ENCODE data around the gene HRH3.

DNA sequence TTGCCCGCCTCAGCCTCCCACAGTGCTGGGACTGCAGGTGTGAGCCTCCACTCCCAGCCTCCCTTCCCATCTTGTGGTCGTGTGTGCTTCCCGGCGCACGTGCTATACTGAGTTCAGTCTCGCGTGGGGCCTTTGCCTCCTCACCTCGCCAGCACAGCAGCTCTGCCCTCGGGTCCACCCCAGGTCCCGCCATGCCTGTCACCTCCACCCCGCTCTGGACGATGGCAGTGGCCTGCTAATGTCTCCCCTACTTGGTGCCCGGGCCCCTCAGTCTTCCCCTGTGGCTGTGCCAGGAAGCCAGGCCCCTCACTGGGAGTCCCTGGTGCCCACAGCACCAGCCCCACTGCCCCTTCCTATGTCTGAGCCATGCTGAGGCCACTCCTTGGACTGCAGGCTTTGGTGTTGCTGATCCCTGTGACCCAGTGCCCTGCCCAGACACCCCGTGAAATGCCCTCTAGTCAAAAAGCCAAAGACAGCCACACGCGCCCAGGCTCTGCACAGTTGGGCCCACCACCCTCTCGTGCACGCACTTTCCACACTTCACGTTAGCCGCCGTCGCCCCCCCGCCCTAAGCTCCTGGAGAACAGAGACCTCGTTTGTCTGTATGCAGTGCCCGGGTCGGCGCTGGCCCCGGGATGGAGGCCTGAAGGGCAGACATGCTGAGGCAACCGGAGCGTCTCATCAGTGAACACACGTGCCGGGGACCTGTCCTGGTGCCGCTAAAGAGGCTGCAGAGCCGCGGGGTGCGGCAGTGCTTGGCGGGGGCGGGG, 14.3 kb downstream of the HRH3 start:
- TF ChIP-seq EZH2phosphoT487 (IDR thresholded peaks at IDR 0.05) (no peak), EZH2 (IDR thresholded peaks at IDR 0.05) (no peak)
- TF ChIP-seq, protein P1, sequence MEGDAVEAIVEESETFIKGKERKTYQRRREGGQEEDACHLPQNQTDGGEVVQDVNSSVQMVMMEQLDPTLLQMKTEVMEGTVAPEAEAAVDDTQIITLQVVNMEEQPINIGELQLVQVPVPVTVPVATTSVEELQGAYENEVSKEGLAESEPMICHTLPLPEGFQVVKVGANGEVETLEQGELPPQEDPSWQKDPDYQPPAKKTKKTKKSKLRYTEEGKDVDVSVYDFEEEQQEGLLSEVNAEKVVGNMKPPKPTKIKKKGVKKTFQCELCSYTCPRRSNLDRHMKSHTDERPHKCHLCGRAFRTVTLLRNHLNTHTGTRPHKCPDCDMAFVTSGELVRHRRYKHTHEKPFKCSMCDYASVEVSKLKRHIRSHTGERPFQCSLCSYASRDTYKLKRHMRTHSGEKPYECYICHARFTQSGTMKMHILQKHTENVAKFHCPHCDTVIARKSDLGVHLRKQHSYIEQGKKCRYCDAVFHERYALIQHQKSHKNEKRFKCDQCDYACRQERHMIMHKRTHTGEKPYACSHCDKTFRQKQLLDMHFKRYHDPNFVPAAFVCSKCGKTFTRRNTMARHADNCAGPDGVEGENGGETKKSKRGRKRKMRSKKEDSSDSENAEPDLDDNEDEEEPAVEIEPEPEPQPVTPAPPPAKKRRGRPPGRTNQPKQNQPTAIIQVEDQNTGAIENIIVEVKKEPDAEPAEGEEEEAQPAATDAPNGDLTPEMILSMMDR (IDR thresholded peaks at IDR 0.05), result no peak
